GM18519 (cell line): Measurements from ENCODE around the gene RPEL1.

ENCODE experiments used
- ATAC-seq: cut with Tn5 transposase; IDR thresholded peaks from one replicate; pipeline ENCODE4 v1.9.1; 2021; ENCODE audit warnings: mild to moderate bottlenecking, moderate library complexity; ENCODE audit not compliant: unreplicated experiment, low FRiP score

Gene RPEL1

DNA sequence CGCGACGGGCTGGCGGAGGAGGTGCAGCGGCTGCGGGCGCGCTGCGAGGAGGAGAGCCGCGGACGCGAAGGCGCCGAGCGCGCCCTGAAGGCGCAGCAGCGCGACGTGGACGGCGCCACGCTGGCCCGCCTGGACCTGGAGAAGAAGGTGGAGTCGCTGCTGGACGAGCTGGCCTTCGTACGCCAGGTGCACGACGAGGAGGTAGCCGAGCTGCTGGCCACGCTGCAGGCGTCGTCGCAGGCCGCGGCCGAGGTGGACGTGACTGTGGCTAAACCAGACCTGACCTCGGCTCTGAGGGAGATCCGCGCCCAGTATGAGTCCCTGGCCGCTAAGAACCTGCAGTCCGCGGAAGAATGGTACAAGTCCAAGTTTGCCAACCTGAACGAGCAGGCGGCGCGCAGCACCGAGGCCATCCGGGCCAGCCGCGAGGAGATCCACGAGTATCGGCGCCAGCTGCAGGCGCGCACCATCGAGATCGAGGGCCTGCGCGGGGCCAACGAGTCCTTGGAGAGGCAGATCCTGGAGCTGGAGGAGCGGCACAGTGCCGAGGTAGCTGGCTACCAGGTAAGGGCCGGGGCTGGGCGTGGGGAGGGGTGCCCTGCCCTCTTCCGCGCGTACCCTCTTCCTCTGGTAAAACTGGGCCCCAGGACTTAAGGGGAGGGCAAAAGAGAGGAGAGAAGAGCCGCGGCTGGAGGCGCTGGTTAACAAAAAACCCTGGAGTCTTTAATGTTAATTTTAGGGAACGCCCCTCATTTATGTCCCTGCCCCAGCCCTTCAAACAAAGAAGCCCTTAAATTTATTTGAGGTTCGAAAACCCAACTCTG, 32.2 kb downstream of the RPEL1 start:
- no peak for ATAC-seq

- no peak for ATAC-seq
Measured at GRCh38 chr10:103278537-103278823, 32.8 kb downstream of the RPEL1 start.

DNA sequence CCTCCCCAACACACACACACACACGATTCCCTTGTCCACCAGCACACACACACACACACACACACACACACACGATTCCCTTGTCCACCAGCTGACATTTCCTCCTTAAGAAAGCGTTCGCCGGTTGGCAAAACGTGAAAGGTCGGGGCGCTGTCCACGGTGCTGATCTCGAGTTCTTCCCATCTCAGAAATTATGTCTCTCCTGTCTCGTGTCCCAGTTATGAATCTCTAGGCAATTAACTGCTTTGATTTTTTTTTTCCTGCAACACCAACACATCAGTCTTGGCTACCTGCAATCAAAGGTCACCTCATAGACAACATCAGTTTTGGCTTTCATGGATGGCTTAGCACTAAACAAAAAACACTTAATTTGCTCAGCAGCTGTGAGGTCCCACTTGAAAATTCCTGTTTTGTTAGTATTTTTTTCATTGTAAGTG, 33.2 kb downstream of the RPEL1 start:
- no peak for ATAC-seq

DNA sequence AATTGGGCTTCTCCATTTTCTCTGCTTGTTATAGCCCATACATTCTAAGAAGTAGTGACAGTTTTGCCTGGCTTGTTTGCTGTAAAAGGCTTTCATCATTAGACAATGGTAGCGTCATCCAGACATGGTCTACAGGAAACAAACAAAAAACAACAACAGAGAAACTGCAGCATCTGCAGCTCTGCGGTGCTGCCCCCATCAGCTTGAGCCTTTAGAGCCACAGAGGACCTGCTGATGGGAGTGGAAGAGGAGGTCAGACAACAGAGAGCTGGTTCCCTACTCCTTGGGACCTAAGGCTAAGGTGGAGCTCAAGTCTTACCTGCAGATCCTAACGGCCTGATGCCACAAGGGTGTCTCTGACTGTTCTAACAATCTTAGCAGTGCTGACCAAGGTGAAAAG, 34.3 kb downstream of the RPEL1 start:
- ATAC-seq, result no peak

- ATAC-seq, result no peak
Measured at GRCh38 chr10:103280506-103280905, 34.8 kb downstream of the RPEL1 start.

DNA sequence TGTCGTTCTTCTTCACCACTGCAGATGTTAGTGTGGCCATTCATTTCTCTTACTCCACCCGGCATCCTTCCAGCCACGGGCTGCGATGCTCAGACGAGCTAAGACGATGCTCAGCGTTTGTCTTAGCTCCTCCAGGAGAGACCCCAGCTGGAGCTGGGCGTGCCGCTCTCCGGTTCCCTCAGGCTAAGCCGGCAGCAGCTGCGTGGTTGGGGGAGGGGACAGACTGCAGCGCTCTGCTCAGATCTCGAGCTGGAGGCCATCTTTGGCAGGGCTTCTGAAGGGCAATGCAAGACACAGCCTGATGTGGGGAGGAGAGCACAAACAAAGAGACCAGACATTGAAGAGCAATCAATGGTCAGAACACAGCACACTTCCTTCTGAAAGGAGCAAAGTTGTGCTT, 36.1 kb downstream of the RPEL1 start:
- no peak for ATAC-seq

DNA sequence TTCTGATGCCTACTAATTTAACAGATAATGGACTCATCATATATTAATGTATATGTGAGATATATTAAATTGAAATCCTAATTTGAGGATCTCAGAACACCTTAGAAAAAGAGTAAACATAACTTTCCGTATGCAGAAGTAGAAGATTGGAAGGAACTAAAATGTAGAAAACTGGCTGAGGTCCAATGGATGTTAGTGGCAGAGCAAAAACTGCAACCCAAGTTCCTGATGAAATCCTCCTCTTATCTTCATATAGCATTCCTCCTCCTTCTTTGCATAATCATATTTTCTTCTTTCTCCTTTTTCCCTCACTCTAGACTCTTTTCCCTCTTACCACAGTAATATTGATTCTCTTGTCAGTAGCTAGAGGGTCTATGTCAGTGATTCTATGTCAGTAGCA, 37.3 kb downstream of the RPEL1 start:
- ATAC-seq, result no peak

DNA sequence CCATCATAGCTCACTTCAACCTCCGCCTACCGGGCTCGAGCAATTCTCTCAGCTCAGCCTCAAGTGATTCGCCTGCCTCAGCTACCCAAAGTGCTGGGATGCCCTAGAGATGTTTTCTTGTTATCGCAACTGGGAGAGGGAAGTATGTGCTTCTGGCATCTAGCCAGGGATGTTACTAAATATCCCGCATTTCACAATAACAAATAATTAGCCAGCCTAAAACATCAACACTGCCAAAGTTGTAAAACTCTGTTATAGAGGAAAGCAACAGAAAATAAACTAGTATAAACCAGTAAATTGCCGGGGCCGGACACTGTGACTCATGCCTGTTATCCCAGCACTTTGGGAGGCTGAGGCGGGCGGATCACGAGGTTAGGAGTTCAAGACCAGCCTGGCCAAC, 38.5 kb downstream of the RPEL1 start:
- no peak for ATAC-seq

GRCh38 chr10:103287992-103288391, 42.3 kb downstream of the RPEL1 start:
- no peak for ATAC-seq

DNA sequence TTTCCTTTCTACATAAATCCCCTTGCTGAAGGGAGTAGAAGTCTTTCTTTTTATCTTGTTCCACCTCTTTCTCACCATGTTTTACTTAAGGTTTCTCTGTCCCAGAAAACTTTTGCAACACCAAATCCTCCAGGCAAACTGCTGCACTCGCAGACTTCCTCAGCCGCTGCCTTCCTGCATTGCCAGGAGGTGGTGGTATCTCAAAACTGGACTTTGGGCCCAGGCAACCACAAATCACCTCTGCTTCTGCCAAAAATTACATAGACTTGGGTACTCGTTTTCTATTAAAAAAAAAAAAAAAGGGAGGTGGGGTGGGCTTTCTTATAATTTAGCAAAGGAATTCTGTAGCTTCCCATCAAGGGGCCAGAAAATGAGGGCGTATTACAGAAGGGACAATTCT, 45.9 kb downstream of the RPEL1 start:
- no peak for ATAC-seq

- ATAC-seq, result no peak
Measured at GRCh38 chr10:103295374-103296015, 49.8 kb downstream of the RPEL1 start.
